GM23338 (cell line): ENCODE data around the gene SLC8A1. TPM values are rescaled to one million over a fixed set of nuclear protein-coding genes. Genes with fewer than 3 reads are reported as not detected.

Experiments used
- ATAC-seq: fragments of 200-7000 bp; cut with Tn5 transposase; 3 replicates; pipeline ENCODE4 v1.9.1; 2020
- DNase-seq: peaks from one replicate; pipeline ENCODE4 v3.0.0-alpha.2; 2015; ENCODE audit warnings: low spot score
- H2AFZ ChIP-seq: fragments of 200-600 bp; sonication (generic); 2 replicates; pipeline ENCODE4 v1.8.0; 2016; ENCODE audit warnings: antibody characterized with exemption, mild to moderate bottlenecking, moderate library complexity
- H3F3A ChIP-seq: fragments of 200-600 bp; sonication (generic); replicated peaks from 2 replicates; pipeline ENCODE4 v1.8.0; 2017; ENCODE audit warnings: antibody characterized with exemption, mixed run types, low read depth
- H3K27ac ChIP-seq: fragments of 200-600 bp; sonication (generic); 2 replicates; pipeline ENCODE4 v1.6.1; 2016; ENCODE audit warnings: low read depth
- H3K27me3 ChIP-seq: fragments of 200-600 bp; sonication (generic); 2 replicates; pipeline ENCODE4 v1.8.0; 2016; ENCODE audit warnings: mild to moderate bottlenecking, mixed run types, moderate library complexity; ENCODE audit not compliant: insufficient read depth
- H3K36me3 ChIP-seq: fragments of 200-600 bp; sonication (generic); 2 replicates; pipeline ENCODE4 v1.8.0; 2016; ENCODE audit warnings: mild to moderate bottlenecking; ENCODE audit not compliant: insufficient read depth
- H3K4me1 ChIP-seq: fragments of 200-600 bp; sonication (generic); 2 replicates; pipeline ENCODE4 v1.8.0; 2016; ENCODE audit warnings: mild to moderate bottlenecking, moderate library complexity; ENCODE audit not compliant: insufficient read depth
- H3K4me2 ChIP-seq: fragments of 200-600 bp; sonication (generic); 2 replicates; pipeline ENCODE4 v1.7.1; 2017; ENCODE audit warnings: mixed run types
- H3K4me3 ChIP-seq: fragments of 200-600 bp; sonication (generic); 2 replicates; pipeline ENCODE4 v1.6.1; 2016; ENCODE audit warnings: mixed run types
- H3K79me2 ChIP-seq: fragments of 200-600 bp; sonication (generic); replicated peaks from 2 replicates; pipeline ENCODE4 v1.8.0; 2017; ENCODE audit warnings: mild to moderate bottlenecking; ENCODE audit not compliant: insufficient read depth
- H3K9me2 ChIP-seq: fragments of 200-600 bp; sonication (generic); 2 replicates; pipeline ENCODE4 v1.8.0; 2017; ENCODE audit not compliant: insufficient read depth
- H4K20me1 ChIP-seq: fragments of 200-600 bp; sonication (generic); replicated peaks from 2 replicates; pipeline ENCODE4 v1.8.0; 2017; ENCODE audit warnings: mild to moderate bottlenecking; ENCODE audit not compliant: insufficient read depth
- H3K27ac Mint-ChIP-seq: 2 replicates; pipeline ENCODE4 v1.8.0; 2020; ENCODE audit warnings: inconsistent platforms, mild to moderate bottlenecking, moderate library complexity, mixed read lengths
- H3K27me3 Mint-ChIP-seq: 3 replicates; pipeline ENCODE4 v1.8.0; 2022; ENCODE audit warnings: low read depth, mild to moderate bottlenecking, moderate library complexity, mixed read lengths, inconsistent platforms; ENCODE audit not compliant: insufficient read depth, poor library complexity
- H3K36me3 Mint-ChIP-seq: 3 replicates; pipeline ENCODE4 v1.8.0; 2021; ENCODE audit warnings: low read depth, mild to moderate bottlenecking, inconsistent platforms, moderate library complexity, mixed read lengths
- H3K4me1 Mint-ChIP-seq: 3 replicates; pipeline ENCODE4 v1.8.0; 2020; ENCODE audit warnings: mild to moderate bottlenecking, inconsistent platforms, mixed read lengths
- H3K4me3 Mint-ChIP-seq: 3 replicates; pipeline ENCODE4 v1.8.0; 2021; ENCODE audit warnings: moderate library complexity, mild to moderate bottlenecking, inconsistent platforms, mixed read lengths
- H3K9me3 Mint-ChIP-seq: 3 replicates; pipeline ENCODE4 v1.8.0; 2020; ENCODE audit warnings: moderate library complexity, mild to moderate bottlenecking, inconsistent platforms, mixed read lengths
- CREB1 ChIP-seq: fragments of 250-450 bp; sonication (Bioruptor Pico); IDR thresholded peaks from 2 replicates; pipeline ENCODE4 v1.5.0; 2020; ENCODE audit warnings: low read depth, mild to moderate bottlenecking, moderate library complexity
- CTCF ChIP-seq, 2 experiments: fragments of 200-600 bp in 1 of 2; sonication (generic) in 1 of 2; conservative IDR thresholded peaks; 2 replicates each; pipeline versions ENCODE4 v1.5.1 to v1.6.1; 2016 to 2017; ENCODE audit warnings: antibody characterized with exemption in 2 of 2, low read depth in 2 of 2, mild to moderate bottlenecking in 2 of 2, moderate library complexity in 1 of 2
- ETS1 ChIP-seq: IDR thresholded peaks from 2 replicates; pipeline ENCODE4 v1.6.1; 2016; ENCODE audit warnings: antibody characterized with exemption
- EZH2 ChIP-seq: fragments of 200-600 bp; sonication (generic); IDR thresholded peaks from one replicate; pipeline ENCODE4 v1.8.0; 2017; ENCODE audit warnings: antibody characterized with exemption, mild to moderate bottlenecking, low read depth; ENCODE audit not compliant: unreplicated experiment
- EZH2phosphoT487 ChIP-seq: fragments of 200-600 bp; sonication (generic); IDR thresholded peaks from one replicate; pipeline ENCODE4 v1.8.1; 2018; ENCODE audit warnings: antibody characterized with exemption; ENCODE audit not compliant: unreplicated experiment
- NANOG ChIP-seq: IDR thresholded peaks from 2 replicates; pipeline ENCODE4 v1.6.1; 2016; ENCODE audit warnings: antibody characterized with exemption, borderline replicate concordance
- POLR2AphosphoS5 ChIP-seq: IDR thresholded peaks from 2 replicates; pipeline ENCODE4 v1.6.1; 2016; ENCODE audit warnings: antibody characterized with exemption, low read depth
- REST ChIP-seq: IDR thresholded peaks from one replicate; pipeline ENCODE4 v1.6.1; 2018; ENCODE audit warnings: antibody characterized with exemption; ENCODE audit not compliant: unreplicated experiment
- STAT1 ChIP-seq: IDR thresholded peaks from one replicate; pipeline ENCODE4 v1.6.1; 2016; ENCODE audit warnings: antibody characterized with exemption; ENCODE audit not compliant: unreplicated experiment
- ZNF114 ChIP-seq: fragments of 250-450 bp; sonication (Bioruptor Pico); IDR thresholded peaks from 2 replicates; pipeline ENCODE4 v1.5.0; 2020; ENCODE audit warnings: mild to moderate bottlenecking, moderate library complexity
- ZNF331 ChIP-seq: fragments of 250-450 bp; sonication (Bioruptor Pico); IDR thresholded peaks from 2 replicates; pipeline ENCODE4 v1.5.0; 2020; ENCODE audit warnings: low read depth, mild to moderate bottlenecking, moderate library complexity
- polyA plus RNA-seq: library from polyadenylated mRNA; unstranded; fragments of >200 nt; fragmentation: Nextera tagmentation; extraction: Ambion mirVana; gene quantifications from 2 replicates; pipeline ENCODE4 v1.2.1, GENCODE V29; 2016
- total RNA-seq: library from RNA; depleted of rRNA; stranded (reverse); fragments of >200 nt; shearing (Covaris generic); gene quantifications from 2 replicates; pipeline ENCODE4 v1.2.3, GENCODE V29; 2014

SLC8A1 gene
- total and polyA plus RNA-seq, 2 experiments from 2014 or later: 2.5 to 3.3 TPM

GRCh38 chr2:40311026-40311425 lies 140.9 kb downstream of the SLC8A1 start (continued):
- TF ChIP-seq REST (no peak), ZNF331 (CRISPR knock-in tag) (no peak), EZH2phosphoT487 (no peak), ZNF114 (CRISPR knock-in tag) (no peak), NANOG (no peak), POLR2AphosphoS5 (no peak), EZH2 (no peak), ETS1 (no peak), CTCF (conservative IDR thresholded peaks at IDR 0.05; ENCODE audit: low read depth in 2 of 2) (no peak)

GRCh38 chr2:40310303-40310702 lies 141.6 kb downstream of the SLC8A1 start:
- no peak overlapping the region for H3K4me2 ChIP-seq
- no peak overlapping the region for H2AFZ ChIP-seq
- H3K4me1 ChIP-seq: no peaks in the 10 kb centered on the region
- no peaks in the 10 kb centered on the region for H3K79me2 ChIP-seq
- no peak overlapping the region for H3K4me3 ChIP-seq
- no peaks in the 10 kb centered on the region for H3K27me3 ChIP-seq
- no peak overlapping the region for H3K4me3 Mint-ChIP-seq
- no peaks in the 10 kb centered on the region; the same call in 1 of the 2 replicates for H4K20me1 ChIP-seq
- no peak overlapping the region for H3K27ac ChIP-seq
- ATAC-seq: no peak
- H3K27me3 Mint-ChIP-seq: peaks cover 1% of the 10 kb centered on the region
- H3K27ac Mint-ChIP-seq: no peak overlapping the region
- no peak for DNase-seq
- no peaks in the 10 kb centered on the region for H3K4me1 Mint-ChIP-seq
- H3K36me3 ChIP-seq: no peaks in the 10 kb centered on the region
- peaks cover 10% of the 10 kb centered on the region; the same call in 2 of the 3 replicates for H3K9me3 Mint-ChIP-seq
- no peaks in the 10 kb centered on the region for H3F3A ChIP-seq
- TF ChIP-seq CREB1 (CRISPR knock-in tag) (no peak), POLR2AphosphoS5 (no peak), ZNF114 (CRISPR knock-in tag) (no peak), STAT1 (no peak)
- H3K9me2 ChIP-seq: 0 out of 2 replicates have a peak, but pooled peaks cover 7% of the 10 kb centered on the region
- peaks cover 2% of the 10 kb centered on the region; the same call in 1 of the 3 replicates for H3K36me3 Mint-ChIP-seq
